ENCODE results near the gene TSHZ3. TPM values are rescaled to one million over a fixed set of nuclear protein-coding genes. Genes with fewer than 3 reads are reported as not detected.

The TSHZ3 gene
- total and polyA plus RNA-seq, 2 of the 8 experiments (the other 6 are each of a cell fraction or from before 2014, with no cell fraction given) = 3.1 to 12.3 TPM

GRCh38 chr19:31226151-31226935 is 122.9 kb downstream of the TSHZ3 start:
- H2BK20ac ChIP-seq (ENCODE audit: low read length) = no peak overlapping the region
- no peaks in the 10 kb centered on the region for H3K9me3 ChIP-seq (ENCODE audit: insufficient read depth in 2 of 2, low read depth in 1 of 2, low read length in 1 of 2)
- H4K5ac ChIP-seq (ENCODE audit: insufficient read length, low read depth, low read length) = no peak overlapping the region
- no peak overlapping the region for H3K23ac ChIP-seq (ENCODE audit: insufficient read length)
- H3K79me1 ChIP-seq (ENCODE audit: low read depth, low read length) = no peaks in the 10 kb centered on the region
- no peak overlapping the region for H2AK5ac ChIP-seq (ENCODE audit: low read depth, low read length)
- no peak overlapping the region for H4K91ac ChIP-seq (replicated peaks; ENCODE audit: insufficient read length, low read length)
- H3K4me1 ChIP-seq (replicated peaks in 1 of 4; ENCODE audit: control insufficient read depth in 3 of 4, insufficient read depth in 4 of 4, low read length in 3 of 4) = no peaks in the 10 kb centered on the region
- H3K27ac ChIP-seq (ENCODE audit: low read depth, low read length) = no peak overlapping the region
- no peaks in the 10 kb centered on the region for H3K27me3 ChIP-seq (replicated peaks in 1 of 4; ENCODE audit: control insufficient read depth in 3 of 4, extremely low read depth in 1 of 4, insufficient read depth in 3 of 4, low read length in 3 of 4)
- FAIRE-seq = no peak
- no peak overlapping the region for H2BK120ac ChIP-seq (replicated peaks; ENCODE audit: low read depth, low read length)
- H4K20me1 ChIP-seq (replicated peaks in 1 of 2; ENCODE audit: control insufficient read depth in 1 of 2, insufficient read depth in 2 of 2, low read length in 2 of 2) = no peaks in the 10 kb centered on the region
- H2AFZ ChIP-seq (ENCODE audit: low read length) = no peak overlapping the region
- no peaks in the 10 kb centered on the region for H3K23me2 ChIP-seq (ENCODE audit: low read depth, low read length)
- no peak overlapping the region for H2BK12ac ChIP-seq (ENCODE audit: low read depth, low read length)
- ChIA-PET POLR2A (ENCODE audit: partially characterized antibody) (no interaction called here), CTCF (ENCODE audit: partially characterized antibody) (no interaction called here)
- no peak overlapping the region for H3K9ac ChIP-seq (replicated peaks in 1 of 4; ENCODE audit: extremely low read depth in 1 of 4, low read depth in 3 of 4, low read length in 3 of 4)
- no peaks in the 10 kb centered on the region for H3K36me3 ChIP-seq (ENCODE audit: control insufficient read depth in 2 of 4, insufficient read depth in 4 of 4, low read length in 3 of 4)
- no peak overlapping the region for H3K18ac ChIP-seq (ENCODE audit: extremely low read depth, low read length)
- H2BK15ac ChIP-seq (ENCODE audit: low read length) = no peak overlapping the region
- H3K14ac ChIP-seq (ENCODE audit: insufficient read length) = no peak overlapping the region
- DNase-seq (ENCODE audit: low read depth in 1 of 2, low spot score in 2 of 2) = no peak
- no peak overlapping the region for H3K4me2 ChIP-seq (ENCODE audit: insufficient read depth in 1 of 2, low read depth in 2 of 2, low read length in 2 of 2)
- H4K8ac ChIP-seq (ENCODE audit: extremely low read depth, insufficient read depth, low read length) = no peak overlapping the region
- 93 to 100% methylated on average over 1 to 4 of the region's 4 CpGs for WGBS, 2 experiments (ENCODE audit: extremely low coverage in 1 of 2, insufficient coverage in 1 of 2, insufficient read length in 1 of 2, insufficient replicate concordance in 2 of 2, low coverage in 1 of 2, low lambda C conversion rate in 2 of 2, missing lambda C conversion rate in 1 of 2)
- H3K4ac ChIP-seq (replicated peaks; ENCODE audit: insufficient read length, low read depth, low read length) = no peak overlapping the region
- no peak overlapping the region for H3K56ac ChIP-seq (replicated peaks; ENCODE audit: insufficient read length, low read depth, low read length)
- H2BK5ac ChIP-seq (ENCODE audit: low read depth, low read length) = no peak overlapping the region
- no peak overlapping the region for H3K4me3 ChIP-seq (ENCODE audit: extremely low read depth in 1 of 4, insufficient read depth in 2 of 4, low read depth in 3 of 4, low read length in 4 of 4)
- H3K79me2 ChIP-seq (ENCODE audit: control insufficient read depth in 1 of 2, insufficient read depth in 2 of 2, low read length in 2 of 2) = no peaks in the 10 kb centered on the region
- TF ChIP-seq RFX5 (IDR thresholded peaks at IDR 0.05; ENCODE audit: borderline replicate concordance, low read depth, low read length) (no peak), CBX5 (IDR thresholded peaks at IDR 0.05; ENCODE audit: low read depth, low read length) (no peak), E2F6 (IDR thresholded peaks at IDR 0.05) (no peak), KDM5A (IDR thresholded peaks at IDR 0.05; ENCODE audit: low read length) (no peak), TAF7 (optimal IDR thresholded peaks at IDR 0.05; ENCODE audit: borderline replicate concordance, low read depth, low read length) (no peak), RAD21 (IDR thresholded peaks at IDR 0.05 in 1 of 2, conservative IDR thresholded peaks at IDR 0.05 in 1 of 2; ENCODE audit: low read depth in 2 of 2, low read length in 2 of 2) (no peak), SUZ12 (IDR thresholded peaks at IDR 0.05; ENCODE audit: low read length) (no peak), JUN (IDR thresholded peaks at IDR 0.05; ENCODE audit: low read depth, low read length) (no peak), POU5F1 (IDR thresholded peaks at IDR 0.05; ENCODE audit: low read depth, low read length) (no peak), BRCA1 (IDR thresholded peaks at IDR 0.05; ENCODE audit: low read depth, low read length) (no peak), HDAC6 (IDR thresholded peaks at IDR 0.05; ENCODE audit: low read depth, low read length) (no peak)
